HG03378 (cell line): ENCODE results near the gene HDAC11.

Experiments used
- ATAC-seq: cut with Tn5 transposase; IDR thresholded peaks from one replicate; pipeline ENCODE4 v1.9.1; 2021; ENCODE audit warnings: mild to moderate bottlenecking, moderate library complexity; ENCODE audit not compliant: unreplicated experiment

Gene HDAC11

DNA sequence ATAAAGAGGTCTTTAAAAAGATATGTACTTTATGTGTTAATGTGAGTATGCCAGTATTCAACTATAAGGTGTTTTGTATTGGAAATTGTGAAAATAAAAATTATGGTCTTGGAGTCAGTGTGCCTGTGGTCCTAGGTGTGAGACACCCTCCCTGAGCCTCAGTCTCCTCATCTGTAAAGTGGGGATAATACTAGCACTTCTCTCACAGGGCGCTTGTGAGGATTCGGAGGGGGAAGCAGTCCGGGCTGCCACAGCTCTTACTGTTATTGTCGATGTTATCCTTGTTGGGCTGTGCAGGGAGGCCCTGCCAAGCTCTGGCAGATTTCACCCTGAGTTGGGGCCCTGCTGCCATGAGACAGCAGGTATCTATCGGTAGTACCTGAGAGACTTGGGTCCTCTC lies 42.1 kb downstream of the HDAC11 start:
- ATAC-seq = no peak

DNA sequence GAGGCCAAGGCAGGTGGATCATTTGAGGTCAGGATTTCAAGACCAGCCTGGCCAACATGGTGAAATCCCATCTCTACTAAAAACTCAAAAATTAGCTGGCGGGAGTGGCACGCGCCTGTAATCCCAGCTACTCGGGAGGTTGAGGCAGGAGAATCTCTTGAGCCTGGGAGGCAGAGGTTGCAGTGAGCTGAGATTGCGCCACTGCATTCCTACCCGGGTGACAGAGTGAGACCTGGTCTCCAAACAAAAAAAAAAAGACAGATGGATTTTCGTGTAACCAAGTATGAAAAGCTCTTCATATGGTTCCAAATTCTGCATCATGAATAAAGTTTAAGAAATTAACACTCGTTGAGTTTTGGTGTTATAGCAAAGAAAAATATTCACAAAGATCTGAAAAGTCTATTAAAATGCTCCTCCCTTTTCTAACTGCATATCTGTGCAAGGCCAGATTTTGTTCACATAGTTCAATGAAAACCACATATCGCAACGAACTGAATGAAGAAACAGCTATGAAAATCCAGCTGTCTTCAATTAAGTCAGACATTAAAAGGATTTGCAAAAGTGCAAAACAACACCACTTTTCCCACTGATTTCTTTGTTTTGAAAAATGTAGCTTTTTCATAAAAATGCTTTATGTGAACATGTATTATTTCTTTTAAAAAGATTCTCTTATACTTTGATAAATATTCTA lies 45.0 kb downstream of the HDAC11 start:
- no peak for ATAC-seq

DNA sequence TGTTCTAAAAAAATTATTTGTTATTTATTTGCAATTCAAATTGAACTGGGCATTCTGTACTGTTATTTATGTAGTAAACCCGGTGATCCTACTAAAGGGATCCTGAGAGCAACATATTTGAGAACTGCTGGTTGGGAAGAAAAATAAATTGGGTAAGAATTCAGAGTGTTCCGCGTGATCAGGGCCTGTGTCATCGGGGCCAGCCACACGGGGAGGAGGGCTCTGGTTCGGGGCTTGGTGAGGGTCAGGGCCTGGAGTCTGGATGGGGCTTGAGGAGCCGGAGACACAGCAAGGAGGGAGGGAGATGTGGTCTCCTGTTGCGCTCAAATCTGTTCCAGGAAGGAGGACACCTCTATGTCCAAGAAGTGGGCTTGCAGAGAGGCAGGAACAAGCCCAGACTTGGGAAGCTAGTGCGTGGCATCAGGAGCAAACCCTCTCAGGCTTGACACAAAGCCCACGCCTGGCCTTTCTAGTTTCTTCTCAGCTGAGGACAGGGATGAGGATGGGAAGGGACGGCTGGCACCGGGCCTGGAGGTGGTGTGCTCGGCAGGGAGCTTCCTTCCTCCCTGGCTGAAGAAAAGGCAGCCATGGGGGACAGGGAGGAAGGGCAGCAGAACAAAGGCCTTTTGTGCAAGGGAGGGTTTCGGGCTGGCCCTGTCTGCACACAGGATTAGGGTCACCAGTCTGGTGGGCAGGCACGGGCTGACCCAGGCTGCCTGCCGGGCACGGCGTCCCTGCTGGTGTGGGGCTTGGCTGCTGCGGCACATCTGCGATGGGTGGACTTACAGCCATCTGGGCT lies 45.9 kb downstream of the HDAC11 start:
- no peak for ATAC-seq

DNA sequence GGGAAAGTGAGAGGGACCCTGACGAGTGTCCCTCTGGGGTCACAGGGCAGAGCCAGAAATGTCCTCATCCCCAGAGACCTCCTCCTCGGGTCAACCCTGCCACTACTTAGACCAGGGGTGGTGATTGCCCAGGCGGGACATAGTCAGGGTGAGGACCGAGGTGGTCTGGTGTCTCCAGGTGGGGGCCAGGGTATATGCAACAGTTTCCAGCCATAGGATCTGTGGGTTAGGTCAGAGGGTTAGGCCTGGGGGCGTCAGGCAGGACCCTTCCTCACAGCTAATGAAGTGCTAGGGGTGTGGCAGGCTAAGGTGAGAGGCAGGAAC lies 46.5 kb downstream of the HDAC11 start:
- no peak for ATAC-seq

DNA sequence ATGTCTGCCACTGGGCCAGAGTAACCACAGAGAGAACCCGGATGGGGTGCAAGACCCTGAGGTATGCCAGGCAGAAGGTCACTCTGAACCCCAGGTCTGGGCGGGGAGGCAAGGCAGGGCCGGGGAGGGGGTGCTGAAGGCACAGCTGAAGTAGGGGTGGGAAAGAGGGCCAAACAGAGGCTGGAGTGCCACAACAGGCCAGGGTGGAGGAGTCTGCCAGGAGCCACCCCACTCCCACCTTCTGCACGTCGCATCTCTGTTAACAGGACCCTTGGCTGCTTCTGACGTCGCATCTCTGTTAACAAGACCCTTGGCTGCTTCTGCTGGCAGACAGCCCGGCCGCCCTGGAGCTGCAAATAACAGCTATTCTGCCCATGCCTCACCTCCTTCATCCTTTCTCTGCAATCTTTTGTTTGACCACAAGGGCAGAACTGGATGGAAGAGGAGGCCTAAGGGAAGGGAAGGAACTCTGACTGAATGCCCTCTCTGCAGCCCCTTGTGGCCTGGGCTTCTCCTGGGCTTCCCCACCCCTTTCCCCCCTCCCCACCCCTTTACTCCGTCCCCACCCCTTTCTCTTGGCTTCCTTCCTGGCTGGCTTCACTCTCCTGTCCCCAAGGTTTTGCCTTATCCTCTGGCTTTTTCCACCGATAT lies 48.2 kb downstream of the HDAC11 start:
- no peak for ATAC-seq

DNA sequence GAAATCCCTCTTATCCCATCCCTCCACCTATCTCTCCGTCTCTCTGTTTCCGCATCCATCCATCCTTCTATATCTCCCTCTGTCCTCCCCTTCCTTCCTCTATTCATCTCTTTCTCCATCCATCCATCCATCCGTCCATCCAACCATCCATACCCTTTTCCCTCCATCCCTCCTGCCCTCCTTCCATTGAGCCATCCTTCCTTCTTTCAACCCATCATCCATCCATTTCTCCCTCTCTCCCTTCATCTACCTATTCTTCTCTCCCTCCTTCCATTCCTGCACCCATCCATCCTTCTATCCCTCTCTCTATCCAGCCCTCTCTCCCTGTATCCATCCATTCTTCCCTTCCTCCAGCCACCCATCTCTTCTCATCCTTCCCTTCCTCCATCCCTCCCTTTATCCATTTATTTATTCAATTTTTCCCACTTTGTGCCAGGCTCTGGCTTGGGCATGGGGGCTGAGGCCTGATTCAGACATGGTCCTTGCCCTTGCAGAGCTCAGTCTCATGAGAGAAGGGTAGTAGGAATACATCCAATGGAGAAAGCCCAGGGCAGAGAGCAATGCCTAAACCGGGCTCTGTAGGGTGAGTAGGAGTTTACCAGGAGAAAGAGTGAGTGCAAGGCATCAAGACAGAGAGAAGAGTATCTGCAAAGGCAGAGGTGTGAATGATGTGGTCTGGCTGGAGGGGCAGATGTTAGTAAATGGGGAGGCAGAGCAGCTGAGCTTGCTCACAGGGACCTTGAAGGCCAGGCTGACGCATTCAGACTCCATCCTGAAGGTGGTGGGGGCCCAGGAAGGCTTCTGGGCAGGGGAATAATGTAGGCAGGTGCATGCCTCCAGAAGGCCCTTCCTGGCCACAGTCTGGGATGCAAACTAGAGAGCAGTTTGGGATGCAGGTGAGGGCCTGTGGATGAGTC lies 49.3 kb downstream of the HDAC11 start:
- ATAC-seq = no peak

DNA sequence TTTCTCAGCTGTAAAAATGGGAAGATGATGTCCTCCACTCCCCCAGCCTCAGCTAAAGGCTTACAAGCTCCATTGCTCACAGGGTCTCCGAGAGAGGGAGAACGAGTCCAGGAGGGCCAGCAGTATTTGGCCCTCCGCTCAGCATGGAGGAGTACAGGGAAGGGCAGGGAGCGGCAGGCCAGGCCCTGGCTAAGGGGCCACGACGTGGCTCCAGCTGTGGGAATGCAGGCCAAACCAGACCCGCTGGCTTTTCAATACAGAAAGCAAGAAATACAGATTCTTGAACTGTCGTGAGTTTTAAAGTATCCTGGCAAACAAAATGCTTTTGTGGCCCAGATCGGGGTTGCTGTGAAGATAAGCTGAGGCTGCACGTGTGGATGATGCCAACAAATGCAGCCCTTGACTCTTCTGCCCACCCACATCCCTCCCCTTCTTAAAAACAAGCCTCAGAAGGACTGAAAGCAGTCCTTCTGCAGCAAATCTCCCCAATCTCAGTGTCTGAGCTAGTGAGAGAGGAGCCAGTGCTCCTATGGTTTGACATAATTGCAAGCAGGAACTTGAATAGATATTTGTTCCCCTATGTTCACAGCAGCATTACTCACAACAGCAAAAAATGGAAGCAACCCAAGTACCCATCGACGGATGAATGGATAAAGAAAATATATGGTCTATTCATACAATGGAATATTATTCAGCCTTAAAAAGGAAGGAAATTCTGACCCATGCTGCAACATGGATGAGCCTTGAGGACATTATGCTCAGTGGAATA lies 50.3 kb downstream of the HDAC11 start:
- no peak for ATAC-seq

DNA sequence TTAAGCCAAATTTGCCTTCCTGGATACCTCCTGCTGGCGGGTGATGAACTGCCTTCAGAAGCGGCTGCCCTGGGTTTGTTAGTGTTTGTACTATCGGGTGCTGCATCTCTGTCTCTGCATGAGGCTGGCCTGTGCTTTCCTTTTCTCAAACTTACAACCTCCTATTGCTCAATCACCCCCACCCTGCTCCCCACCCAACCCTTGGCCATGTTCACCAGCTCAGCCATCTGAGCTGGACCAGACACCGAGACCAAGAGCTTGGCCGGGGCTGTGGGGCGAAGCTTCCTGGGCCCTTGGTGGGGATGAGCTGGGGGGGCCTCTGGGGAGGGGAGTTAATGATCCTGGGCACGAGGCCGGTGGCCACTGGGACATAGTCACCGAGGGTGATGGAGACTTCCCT lies 52.0 kb downstream of the HDAC11 start:
- ATAC-seq = no peak

DNA sequence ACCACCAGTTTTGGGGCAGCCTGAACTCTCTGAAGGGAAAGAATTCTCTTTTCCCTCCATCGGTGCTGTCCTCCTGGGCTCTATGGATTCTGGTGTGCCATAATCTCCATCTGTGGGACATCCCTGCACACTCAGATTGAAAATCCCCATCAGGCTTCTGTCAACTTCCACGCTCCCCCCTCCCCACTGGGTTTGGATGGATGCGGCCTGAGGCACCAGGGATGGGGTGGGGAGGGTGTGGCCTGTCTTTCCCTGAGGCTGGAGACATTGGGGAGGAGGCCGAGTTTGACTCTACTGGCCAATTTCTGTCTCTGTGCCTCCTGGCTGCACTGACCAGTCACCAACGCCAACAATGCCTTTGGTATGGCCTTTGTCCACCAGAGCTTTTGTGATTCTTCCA lies 52.5 kb downstream of the HDAC11 start:
- no peak for ATAC-seq

DNA sequence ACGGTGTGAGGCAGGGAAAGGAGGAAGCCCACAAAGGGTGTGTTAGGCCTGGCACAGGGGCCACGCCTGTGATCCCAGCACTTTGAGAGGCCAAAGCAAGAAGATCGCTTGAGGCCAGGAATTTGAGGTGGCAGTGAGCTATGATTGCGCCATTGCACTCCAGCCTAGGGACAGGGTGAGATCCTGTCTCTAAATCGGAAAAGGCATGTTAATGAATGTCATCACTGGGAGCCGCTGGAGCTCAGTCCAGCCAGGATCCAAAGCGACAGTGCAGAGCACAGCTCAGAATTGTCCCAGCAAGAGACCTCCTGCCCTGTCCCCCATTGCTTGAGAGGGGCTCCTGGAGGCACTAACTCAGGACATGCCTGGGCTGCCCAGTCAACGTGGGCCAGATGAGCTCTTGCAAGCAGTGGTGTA lies 53.8 kb downstream of the HDAC11 start:
- no peak for ATAC-seq

DNA sequence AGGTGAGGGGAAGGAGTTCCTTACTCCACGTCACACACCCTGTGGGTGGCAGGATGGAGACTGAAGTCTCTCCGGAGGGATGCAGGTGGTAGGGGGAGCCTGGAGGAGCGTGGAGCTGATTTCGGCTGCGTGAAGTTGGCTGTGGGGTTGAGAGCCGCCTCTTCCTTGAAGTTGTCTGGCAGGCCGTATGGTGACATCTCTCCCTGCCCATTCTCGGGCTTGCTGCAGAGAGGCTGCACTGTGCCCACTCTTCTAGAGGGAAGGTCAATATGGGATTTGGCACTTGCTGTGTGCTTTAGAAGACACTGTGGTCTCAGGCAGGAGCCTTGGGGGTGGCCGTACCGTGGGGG lies 55.4 kb downstream of the HDAC11 start:
- ATAC-seq = no peak

DNA sequence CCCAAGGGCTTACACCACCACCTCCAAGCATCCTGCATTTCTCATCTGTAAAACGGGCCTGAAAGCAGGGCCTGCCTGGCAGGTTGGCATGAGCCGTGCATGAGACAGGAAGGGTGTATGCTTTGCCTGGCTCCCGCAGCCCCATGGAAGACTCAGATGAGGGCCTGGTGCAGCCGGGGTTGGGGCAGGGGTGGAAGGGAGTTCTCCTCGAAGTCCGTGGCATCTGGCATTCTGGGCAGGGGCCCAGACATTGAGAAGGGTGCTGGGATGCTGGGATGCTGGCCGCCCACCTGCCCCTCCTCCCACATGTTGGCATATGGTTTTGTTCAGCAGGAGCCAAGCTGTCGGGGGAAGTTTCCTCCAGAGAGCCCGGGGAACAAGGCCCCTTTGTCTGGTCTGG lies 55.8 kb downstream of the HDAC11 start:
- ATAC-seq = no peak

DNA sequence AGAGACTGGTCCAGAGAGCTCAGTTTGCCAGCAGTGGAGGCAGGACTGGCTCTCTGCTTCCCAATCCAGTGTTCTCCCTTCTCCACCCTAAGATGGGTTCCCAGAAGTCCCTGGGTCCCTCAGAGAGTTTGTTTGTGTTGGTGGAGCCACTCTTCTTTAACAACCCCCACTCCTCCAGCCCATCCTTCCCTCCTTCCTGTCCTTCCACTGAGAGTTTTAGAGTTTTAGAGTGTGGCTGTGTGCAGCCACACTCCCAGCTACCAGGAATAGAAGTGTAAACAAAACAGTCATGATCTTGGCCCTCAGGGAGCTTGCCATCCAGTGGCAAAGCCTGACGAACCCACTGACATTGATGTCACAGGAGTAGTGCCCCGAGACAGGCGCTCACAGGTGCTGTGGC lies 56.3 kb downstream of the HDAC11 start:
- ATAC-seq = no peak

DNA sequence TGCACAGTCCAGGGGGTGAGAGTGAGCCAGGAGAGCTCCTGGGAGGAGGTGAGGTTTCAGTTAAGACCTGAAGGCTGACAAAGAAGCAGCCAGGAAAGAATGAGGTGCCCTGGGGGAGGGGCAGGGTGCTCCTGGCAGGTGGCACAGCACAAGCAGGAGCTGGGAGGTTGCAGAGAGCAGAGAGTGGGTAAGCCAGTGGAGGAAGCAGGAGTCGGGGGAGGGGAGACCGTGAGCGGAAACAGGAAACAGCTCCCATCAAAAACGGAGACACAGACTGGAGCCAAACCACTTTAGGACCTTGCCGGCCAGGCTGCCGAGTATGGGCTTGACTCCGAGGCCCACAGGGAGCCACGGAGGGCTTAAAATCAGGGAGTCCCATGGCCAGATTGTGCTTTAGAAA lies 56.7 kb downstream of the HDAC11 start:
- no peak for ATAC-seq

DNA sequence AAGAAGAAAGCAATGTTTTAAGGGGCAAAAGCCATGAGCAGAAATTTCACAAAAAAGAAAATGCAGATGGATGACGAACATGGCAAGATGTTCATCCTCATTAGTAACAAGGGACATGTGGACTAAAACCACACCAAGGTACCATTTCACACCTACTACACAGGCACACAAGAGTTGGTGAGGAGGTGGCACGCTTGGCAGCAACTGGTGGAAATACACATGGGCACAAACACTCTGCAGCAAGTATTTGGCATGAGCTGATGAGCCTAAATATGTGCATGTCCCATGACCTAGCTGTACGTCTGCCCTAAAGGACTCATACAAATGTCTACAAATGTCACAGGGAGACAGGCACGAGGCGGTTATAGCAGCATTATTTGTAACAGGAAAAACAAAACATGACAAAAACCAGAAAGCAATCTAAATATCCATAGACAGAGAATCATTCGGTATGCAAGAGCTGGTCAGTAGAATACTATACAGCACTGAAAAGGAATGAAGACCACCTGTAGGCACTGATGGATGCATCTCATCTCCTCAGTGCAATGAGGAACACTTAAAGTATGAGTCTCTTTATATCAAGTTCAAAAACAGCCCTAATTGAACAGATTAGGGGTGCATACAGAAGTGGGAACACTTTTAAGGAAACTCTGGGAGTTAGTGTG lies 57.3 kb downstream of the HDAC11 start:
- no peak for ATAC-seq

DNA sequence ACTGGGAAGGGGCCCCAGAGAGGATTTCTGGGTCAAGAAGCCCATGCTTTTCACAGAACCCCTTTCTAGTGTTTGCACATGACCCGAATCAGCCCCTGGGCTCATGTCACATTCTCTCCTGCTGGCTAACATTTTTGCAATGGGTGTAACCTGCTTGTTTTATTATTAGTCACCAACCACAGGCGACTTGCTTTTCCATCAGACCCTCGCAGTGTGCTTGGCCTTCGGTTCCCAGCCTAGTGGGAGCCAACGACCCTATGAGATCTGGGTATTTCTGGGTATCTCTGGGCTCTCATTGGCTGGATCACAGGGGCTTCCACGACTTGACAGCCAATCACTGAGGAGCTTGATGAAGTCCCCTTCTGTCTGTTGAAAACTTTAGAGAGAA lies 57.8 kb downstream of the HDAC11 start:
- no peak for ATAC-seq

DNA sequence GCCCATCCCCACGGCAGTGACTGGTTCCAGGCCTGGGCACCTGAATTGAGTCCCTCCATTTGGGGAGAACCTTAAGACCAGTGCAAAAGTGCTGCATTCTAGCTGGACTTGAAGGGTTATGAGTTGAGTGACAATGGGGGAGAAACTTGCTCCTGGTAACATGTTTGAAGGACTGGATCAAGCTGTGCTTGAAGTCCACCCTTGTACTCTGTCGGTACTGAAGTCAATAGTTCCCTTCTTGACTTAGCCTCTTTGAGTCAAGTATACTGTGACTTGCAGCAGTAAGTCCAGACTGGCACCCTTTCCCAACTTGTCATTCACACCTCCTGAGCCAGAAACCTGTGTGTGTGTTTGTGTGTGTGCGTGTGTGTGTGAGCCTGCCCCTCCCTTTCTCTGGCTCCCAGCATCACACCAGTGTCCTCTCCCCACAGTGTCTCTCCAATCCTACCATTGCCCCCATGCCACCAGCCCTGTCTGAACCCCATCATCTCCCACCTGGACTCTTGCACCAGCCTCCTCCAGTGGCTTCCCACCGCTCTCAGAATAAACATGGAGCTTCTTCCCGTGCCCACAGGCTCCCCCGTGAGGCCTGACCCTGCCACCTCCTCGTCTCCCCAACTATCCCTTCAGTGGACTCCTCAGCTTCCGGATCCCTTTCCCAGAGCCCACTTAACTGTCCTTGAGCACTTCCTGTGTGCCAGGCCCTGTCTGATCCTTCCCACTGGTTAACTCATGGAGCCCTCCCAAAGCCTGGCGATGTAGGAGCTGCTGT lies 58.6 kb downstream of the HDAC11 start:
- no peak for ATAC-seq

DNA sequence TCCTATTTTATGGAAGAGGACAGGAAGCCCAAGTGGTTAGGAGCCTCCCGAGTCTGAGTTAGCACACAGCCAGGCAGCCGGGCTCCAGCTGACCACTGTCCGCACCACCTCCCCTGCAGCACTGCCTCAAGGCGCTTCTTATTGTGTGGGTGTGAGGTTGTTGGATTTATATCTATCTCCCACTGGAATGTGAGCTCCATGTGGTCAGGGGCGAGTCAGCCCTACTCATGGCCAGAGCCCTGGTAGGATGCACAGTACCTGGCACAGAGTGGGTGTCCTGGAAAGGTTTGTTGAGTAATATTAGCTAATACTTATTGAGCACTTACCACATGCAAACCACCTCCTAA lies 59.2 kb downstream of the HDAC11 start:
- ATAC-seq = no peak

DNA sequence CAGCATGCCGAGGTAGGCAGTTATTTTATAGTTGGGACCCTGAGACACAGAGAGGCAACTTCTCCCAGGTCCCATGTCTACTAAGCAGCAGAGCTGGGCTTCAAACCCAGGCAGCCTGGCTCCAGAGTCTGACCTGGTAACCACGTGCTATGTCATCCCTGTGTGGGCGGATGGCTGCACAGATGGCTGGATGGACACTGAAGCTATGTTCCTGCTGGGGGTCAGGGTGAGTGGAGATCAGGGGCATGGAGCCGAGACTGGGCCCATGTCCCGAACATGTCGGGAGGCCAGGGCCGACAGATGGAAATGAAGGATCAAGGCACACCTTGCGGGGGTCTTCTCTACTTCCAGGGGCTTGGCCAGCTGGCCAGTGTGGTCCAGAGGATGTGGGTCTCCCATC lies 59.6 kb downstream of the HDAC11 start:
- ATAC-seq = no peak
